HK-2 (cell line): ENCODE results near the gene SNAI3.

ENCODE experiments used
- DNase-seq: peaks from one replicate; pipeline ENCODE4 v3.0.0-alpha.2; 2018; ENCODE audit not compliant: unreplicated experiment

SNAI3 gene

DNA sequence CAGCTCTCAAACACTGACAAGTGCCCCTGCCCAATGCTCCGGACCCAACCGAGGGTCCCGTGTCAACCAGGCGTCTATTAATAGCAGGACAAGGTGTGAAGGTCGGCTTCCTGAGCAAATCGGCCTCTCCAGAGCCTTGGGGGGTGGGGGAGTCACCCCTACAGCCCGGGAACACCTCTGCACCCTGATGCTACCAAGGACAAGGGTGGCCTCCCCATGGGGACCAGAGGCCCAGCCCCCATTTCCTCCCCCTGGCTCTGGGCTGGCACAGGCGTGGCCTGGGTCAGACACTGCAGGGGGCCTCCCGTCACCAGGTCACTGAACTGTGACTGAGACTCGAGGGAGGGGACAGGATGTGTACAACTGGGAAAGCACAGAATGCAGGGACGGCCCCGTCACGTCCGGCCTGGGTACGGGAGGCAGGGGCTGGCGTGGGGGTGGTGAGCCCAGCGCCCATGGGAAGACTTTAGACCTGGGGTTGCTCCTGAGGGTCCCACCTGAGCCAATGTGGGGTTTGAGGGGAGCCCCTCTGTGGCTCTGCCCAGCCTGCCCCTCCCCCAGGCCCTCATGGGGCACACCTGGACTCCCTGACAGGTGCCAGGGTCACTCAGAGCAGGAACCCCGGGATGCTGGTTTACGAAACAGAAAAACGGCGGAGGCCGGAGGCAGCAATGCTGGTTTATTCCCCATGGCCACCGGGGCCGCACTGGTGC is 34.9 kb downstream of the SNAI3 start:
- DNase-seq = peak; percentile 92

GRCh38 chr16:88650749-88651275 is 35.5 kb downstream of the SNAI3 start, which contains the start of gene CYBA:
CYBA (minus strand) TSS chr16:88651053; CDS start chr16:88651013, 40 bp downstream.
- DNase-seq = peak; percentile 89

- peak; percentile 54 for DNase-seq
These were observed 36.2 kb downstream of the SNAI3 start for GRCh38 chr16:88649924-88650748.

GRCh38 chr16:88649195-88649923 is 36.9 kb downstream of the SNAI3 start:
- peak; percentile 27 for DNase-seq

DNA sequence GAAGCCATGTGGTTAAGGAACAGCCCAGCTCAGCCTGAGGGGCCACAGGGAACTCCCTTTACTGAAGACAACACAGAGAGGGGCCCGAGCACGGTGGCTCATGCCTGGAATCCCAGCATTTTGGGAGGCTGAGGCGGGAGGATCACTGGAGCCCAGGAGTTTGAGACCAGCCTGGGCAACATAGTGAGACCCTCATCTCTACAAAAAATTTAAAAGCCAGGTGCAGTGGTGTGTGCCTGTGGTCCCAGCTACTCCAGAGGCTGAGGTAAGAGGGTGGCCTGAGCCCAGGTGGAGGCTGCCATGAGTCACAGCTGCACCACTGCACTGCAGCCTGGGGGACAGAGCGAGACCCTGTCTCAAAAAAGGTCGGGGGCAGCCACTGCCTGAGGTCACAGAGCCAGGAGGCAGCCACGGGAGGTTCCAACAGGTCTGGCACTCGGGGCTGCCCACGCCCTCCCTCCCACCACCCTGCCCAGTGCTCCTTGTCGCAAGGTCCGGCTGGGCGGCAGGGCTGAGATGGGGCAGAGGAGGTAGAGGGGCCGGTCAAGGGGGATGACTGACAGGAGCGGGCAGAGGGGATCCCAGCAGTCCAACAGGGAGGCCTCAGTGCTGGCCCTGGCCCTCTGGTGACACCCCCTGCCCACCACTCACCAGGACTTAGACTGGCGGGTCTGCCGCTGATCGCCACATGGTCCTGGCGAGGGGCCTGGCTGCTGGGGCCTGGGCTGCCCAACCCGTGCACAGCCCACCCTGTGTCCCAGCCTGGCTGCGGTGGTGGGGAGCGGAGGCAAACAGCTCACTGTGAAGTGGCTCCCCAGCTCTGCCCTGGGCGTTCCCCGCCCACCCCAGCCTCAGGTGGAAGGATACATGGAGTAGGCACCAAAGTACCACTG is 38.9 kb downstream of the SNAI3 start:
- DNase-seq = no peak

DNA sequence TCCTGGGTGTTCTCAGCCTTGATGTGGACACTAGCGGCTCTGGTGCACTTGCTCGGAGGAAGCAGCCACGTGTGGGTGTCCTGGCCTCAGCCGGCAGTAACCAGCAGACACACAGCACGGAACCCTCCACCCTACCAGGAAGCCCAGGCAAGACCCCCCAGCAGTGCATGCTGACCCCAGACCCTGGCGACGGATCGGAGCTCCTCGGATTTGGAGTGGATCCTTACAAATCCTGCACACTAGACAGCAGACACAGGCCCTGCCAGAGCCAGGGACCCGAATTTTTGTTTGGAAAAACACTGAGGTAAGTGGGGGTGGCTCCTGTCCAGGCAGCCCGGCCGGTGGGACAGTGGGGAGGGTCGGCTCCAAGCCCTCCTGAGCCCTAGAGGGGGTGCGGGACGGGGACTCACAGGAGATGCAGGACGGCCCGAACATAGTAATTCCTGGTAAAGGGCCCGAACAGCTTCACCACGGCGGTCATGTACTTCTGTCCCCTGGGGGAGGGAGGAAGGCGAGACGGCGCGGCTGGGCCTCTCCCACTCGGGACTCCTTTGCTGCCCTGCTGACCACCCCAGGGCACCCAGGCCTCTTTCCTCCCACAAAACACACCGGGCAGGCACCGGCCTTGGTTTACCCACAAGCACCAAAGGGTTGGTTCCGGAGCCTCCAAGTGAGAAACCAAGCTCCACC is 39.8 kb downstream of the SNAI3 start:
- no peak for DNase-seq

- no peak for DNase-seq
These were observed 40.4 kb downstream of the SNAI3 start for GRCh38 chr16:88645941-88646340.

DNA sequence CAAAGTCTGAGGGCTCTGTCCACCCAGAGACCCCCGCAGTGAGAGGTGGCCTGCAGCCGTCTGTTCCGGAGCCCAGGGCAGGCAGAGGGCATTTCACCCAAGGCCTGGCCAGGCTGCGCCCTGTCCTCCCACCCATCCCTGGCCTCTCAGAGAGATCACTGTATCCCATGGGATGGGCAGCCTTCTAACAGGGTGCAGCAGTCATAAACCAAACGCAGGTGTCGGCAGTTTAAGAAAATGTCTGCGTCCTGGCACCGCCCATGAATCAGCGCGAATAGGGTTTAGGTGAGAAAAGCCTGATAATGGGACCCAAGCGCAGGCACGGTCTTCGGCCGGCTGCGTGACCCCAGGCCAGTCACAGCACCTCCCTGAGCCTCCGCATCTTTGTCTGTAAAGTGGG is 40.9 kb downstream of the SNAI3 start:
- no peak for DNase-seq

DNA sequence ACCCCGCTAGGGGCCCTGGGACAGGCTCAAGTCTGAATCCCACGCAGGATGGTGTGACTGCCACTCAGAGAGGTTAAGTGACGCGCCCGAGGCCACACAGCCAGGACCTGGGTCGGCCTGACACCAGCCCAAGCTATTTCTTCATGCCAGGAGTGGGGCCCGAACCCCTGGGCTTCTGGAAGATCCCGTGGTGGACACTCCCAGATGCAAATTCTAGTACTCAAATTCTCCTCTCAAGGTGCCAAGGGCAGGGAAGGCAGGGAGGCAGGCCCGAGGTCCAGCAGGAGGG is 42.7 kb downstream of the SNAI3 start:
- DNase-seq = no peak

- DNase-seq = no peak
These were observed 43.2 kb downstream of the SNAI3 start for GRCh38 chr16:88642881-88643643.

DNA sequence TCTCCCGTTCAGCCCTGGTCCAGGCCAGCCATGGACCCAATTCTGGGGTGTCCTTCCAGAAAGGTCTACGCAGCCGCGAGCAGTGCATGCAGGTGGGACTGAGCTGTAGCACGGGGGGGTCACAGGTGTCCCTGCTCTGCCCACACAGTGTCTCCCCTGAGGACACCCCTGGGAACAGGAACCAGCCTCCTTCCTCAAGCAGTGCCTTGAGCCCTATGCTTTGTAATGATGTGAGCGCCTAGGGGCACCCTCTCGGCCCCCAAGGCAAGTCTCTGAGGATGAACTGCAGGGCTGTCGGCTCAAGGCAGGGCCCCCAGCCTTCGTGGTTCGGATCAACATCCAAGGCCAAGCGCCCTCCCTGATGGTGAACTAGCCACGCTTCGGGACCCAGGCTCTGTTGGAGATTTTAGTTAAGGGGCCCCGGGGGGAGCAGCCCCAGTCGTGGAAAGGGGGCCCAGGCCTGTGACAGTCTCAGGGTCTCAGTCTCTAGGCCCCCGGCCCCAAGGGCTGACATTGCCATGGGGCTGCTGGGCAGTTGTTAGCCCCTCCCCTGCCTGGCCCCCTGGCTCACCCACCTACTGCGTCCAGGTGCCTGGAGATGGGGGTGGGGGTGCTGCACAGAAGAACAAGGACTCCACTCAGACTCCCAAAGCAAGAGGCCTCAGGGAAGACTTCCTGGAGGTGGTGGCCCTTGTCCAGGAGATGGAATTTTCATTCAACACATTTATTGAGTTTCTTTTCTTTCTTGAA is 45.6 kb downstream of the SNAI3 start:
- DNase-seq = no peak

- DNase-seq = no peak
These were observed 46.2 kb downstream of the SNAI3 start for GRCh38 chr16:88640039-88640495.

GRCh38 chr16:88639231-88640038 is 46.9 kb downstream of the SNAI3 start:
- DNase-seq = no peak

- DNase-seq = no peak
These were observed 47.7 kb downstream of the SNAI3 start, which contains the start of gene IL17C for GRCh38 chr16:88638323-88639230. IL17C (plus strand) TSS chr16:88638572; CDS start chr16:88638642, 70 bp downstream.

- no peak for DNase-seq
These were observed 49.6 kb downstream of the SNAI3 start for GRCh38 chr16:88636488-88637265.

DNA sequence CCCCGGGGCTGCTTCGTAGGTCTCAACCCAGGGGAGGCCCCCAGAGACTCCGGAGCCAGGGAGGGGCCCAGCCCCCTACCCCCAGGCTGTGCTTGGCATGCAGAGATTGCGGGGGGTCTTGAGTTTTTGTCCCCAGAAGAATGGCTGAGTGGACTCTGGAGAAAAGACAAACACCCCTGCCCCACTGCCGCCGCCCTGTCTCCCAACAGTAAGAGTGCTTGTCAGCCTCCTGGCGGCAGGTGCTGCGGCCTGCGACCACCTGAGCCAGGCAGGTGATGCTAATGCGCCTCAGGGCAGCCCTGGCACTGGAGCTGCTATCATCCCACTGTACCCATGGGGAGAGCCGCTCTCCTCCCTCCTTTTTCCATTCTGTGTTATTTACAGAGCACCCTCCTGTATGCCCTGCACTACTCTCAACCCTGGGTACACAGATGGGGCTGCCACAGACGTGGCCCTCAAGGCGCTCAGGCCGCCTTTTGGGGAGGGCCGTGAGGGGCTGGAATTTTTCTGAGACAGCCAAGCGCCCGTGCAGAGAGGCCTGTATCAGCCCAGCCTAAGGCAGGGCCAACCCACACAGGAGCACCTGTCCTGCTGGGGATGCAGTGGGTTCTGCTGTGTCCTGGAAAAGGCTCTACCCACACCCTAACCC is 50.5 kb downstream of the SNAI3 start:
- DNase-seq = no peak
